Activated naive CD4-positive, alpha-beta T cell treated with anti-CD3 and anti-CD28 coated beads, Interleukin-2, amount 50 U/mL, for 72 hours (primary cell): ENCODE results near the gene FAM217B. TPM values are rescaled to one million over a fixed set of nuclear protein-coding genes. Genes with fewer than 3 reads are reported as not detected.

ENCODE experiments used
- ATAC-seq, 2 donors: fragments of 150-1000 bp; cut with Tn5 transposase; 2 replicates each; pipeline ENCODE4 v1.10.0; 2021; ENCODE audit warnings: mild to moderate bottlenecking in 2 of 2, moderate library complexity in 2 of 2
- DNase-seq, 2 donors: peaks; one replicate each; pipeline ENCODE4 v3.0.0; 2021 to 2022; ENCODE audit warnings: low spot score in 2 of 2
- H3K27ac Mint-ChIP-seq, 2 donors: one replicate each; pipeline ENCODE4 v1.8.0; 2022; ENCODE audit warnings: mild to moderate bottlenecking in 2 of 2, mixed read lengths in 2 of 2
- H3K36me3 Mint-ChIP-seq, 2 donors: one replicate each; pipeline ENCODE4 v1.8.0; 2022; ENCODE audit warnings: mixed read lengths in 2 of 2
- H3K9me3 Mint-ChIP-seq, 2 donors: one replicate each; pipeline ENCODE4 v1.8.0; 2022; ENCODE audit warnings: mixed read lengths in 2 of 2
- total RNA-seq, 2 donors: library from RNA; stranded (reverse); gene quantifications; one replicate each; pipeline ENCODE4 v1.2.3, GENCODE V29; 2022

FAM217B gene
- 10 to 100 TPM; 14.7 to 22.5 TPM for total RNA-seq

GRCh38 chr20:59940129-59940955 lies at the start of gene FAM217B, which contains the start of gene PPP1R3D:
TSS of gene FAM217B (plus strand) at chr20:59940389. CDS start at chr20:59943944, 3,555 bp downstream.
TSS of gene PPP1R3D (minus strand) at chr20:59940305. CDS start at chr20:59939931, 374 bp downstream.
- ATAC-seq (peak; percentile 95 to 97), DNase-seq (peak; percentile 89 to 95)
- peak within 1 kb of the TSS; percentile 94 to 98 for H3K27ac Mint-ChIP-seq
- H3K9me3 Mint-ChIP-seq, result no peaks in the 10 kb centered on the region
- H3K36me3 Mint-ChIP-seq, result peaks cover 22 to 29% of the 10 kb centered on the region in 2 donors

GRCh38 chr20:59891581-59891980 lies 48.6 kb upstream of the FAM217B start:
- no peaks in the 10 kb centered on the region for H3K9me3 Mint-ChIP-seq
- H3K36me3 Mint-ChIP-seq, result no peaks in the 10 kb centered on the region
- no peak overlapping the region for H3K27ac Mint-ChIP-seq
- DNase-seq (no peak), ATAC-seq (no peak)

GRCh38 chr20:59895908-59896307 lies 44.3 kb upstream of the FAM217B start:
- H3K27ac Mint-ChIP-seq, result no peak overlapping the region
- H3K36me3 Mint-ChIP-seq, result no peaks in the 10 kb centered on the region
- ATAC-seq (no peak), DNase-seq (no peak)
- H3K9me3 Mint-ChIP-seq, result no peaks in the 10 kb centered on the region

GRCh38 chr20:59902470-59902869 lies 37.7 kb upstream of the FAM217B start:
- ATAC-seq (no peak), DNase-seq (no peak)
- no peaks in the 10 kb centered on the region for H3K9me3 Mint-ChIP-seq
- no peak overlapping the region for H3K27ac Mint-ChIP-seq
- no peaks in the 10 kb centered on the region for H3K36me3 Mint-ChIP-seq

- H3K27ac Mint-ChIP-seq, result peak overlapping the region in 1 of 2 donors; percentile 2
- no peaks in the 10 kb centered on the region for H3K36me3 Mint-ChIP-seq
- no peaks in the 10 kb centered on the region for H3K9me3 Mint-ChIP-seq
- no peak for DNase-seq
- no peak for ATAC-seq
These were observed 36.6 kb upstream of the FAM217B start for GRCh38 chr20:59903621-59904020.

- ATAC-seq (no peak), DNase-seq (no peak)
- Mint-ChIP-seq H3K27ac (no peak overlapping the region), H3K36me3 (no peaks in the 10 kb centered on the region), H3K9me3 (no peaks in the 10 kb centered on the region)
These were observed 31.3 kb upstream of the FAM217B start for GRCh38 chr20:59908855-59909254.

GRCh38 chr20:59911041-59911440 lies 29.1 kb upstream of the FAM217B start:
- H3K36me3 Mint-ChIP-seq, result no peaks in the 10 kb centered on the region
- no peak overlapping the region for H3K27ac Mint-ChIP-seq
- no peaks in the 10 kb centered on the region for H3K9me3 Mint-ChIP-seq
- ATAC-seq, result no peak
- no peak for DNase-seq

- DNase-seq, result no peak
- no peak overlapping the region for H3K27ac Mint-ChIP-seq
- H3K9me3 Mint-ChIP-seq, result no peaks in the 10 kb centered on the region
- ATAC-seq, result peak in 1 of 2 donors; percentile 37
- H3K36me3 Mint-ChIP-seq, result no peaks in the 10 kb centered on the region
These were observed 27.6 kb upstream of the FAM217B start for GRCh38 chr20:59912609-59913008.

GRCh38 chr20:59920944-59921343 lies 19.2 kb upstream of the FAM217B start:
- Mint-ChIP-seq H3K9me3 (no peaks in the 10 kb centered on the region), H3K27ac (no peak overlapping the region), H3K36me3 (no peaks in the 10 kb centered on the region)
- ATAC-seq, result no peak
- DNase-seq, result no peak

- no peak overlapping the region for H3K27ac Mint-ChIP-seq
- ATAC-seq, result no peak
- no peaks in the 10 kb centered on the region for H3K36me3 Mint-ChIP-seq
- DNase-seq, result no peak
- H3K9me3 Mint-ChIP-seq, result no peaks in the 10 kb centered on the region
These were observed 16.7 kb upstream of the FAM217B start for GRCh38 chr20:59923514-59923913.

- ATAC-seq (no peak), DNase-seq (no peak)
- Mint-ChIP-seq H3K27ac (no peak overlapping the region), H3K36me3 (no peaks in the 10 kb centered on the region), H3K9me3 (no peaks in the 10 kb centered on the region)
These were observed 14.8 kb upstream of the FAM217B start for GRCh38 chr20:59925359-59925758.

GRCh38 chr20:59925899-59926298 lies 14.3 kb upstream of the FAM217B start:
- Mint-ChIP-seq H3K27ac (no peak overlapping the region), H3K36me3 (no peaks in the 10 kb centered on the region), H3K9me3 (no peaks in the 10 kb centered on the region)
- DNase-seq (no peak), ATAC-seq (no peak)

- peak in 1 of 2 donors; percentile 64 for ATAC-seq
- no peak overlapping the region for H3K27ac Mint-ChIP-seq
These were observed 8.5 kb upstream of the FAM217B start for GRCh38 chr20:59931511-59932312.

GRCh38 chr20:59932616-59933295 lies 7.4 kb upstream of the FAM217B start:
- no peaks in the 10 kb centered on the region for H3K36me3 Mint-ChIP-seq
- H3K9me3 Mint-ChIP-seq, result no peaks in the 10 kb centered on the region
- no peak overlapping the region for H3K27ac Mint-ChIP-seq
- DNase-seq (no peak), ATAC-seq (no peak)

More at GRCh38 chr20:59931511-59932312, 8.5 kb upstream of the FAM217B start:
- no peaks in the 10 kb centered on the region for H3K9me3 Mint-ChIP-seq
- no peak for DNase-seq
- H3K36me3 Mint-ChIP-seq, result no peaks in the 10 kb centered on the region

- no peak within 1 kb of the TSS for H3K27ac Mint-ChIP-seq
- H3K9me3 Mint-ChIP-seq, result no peaks in the 10 kb centered on the region
- ATAC-seq, result peak; percentile 65 to 66
- peak in 1 of 2 donors; percentile 58 for DNase-seq
- H3K36me3 Mint-ChIP-seq, result peaks cover 3 to 5% of the 10 kb centered on the region in 2 donors
These were observed 6.8 kb upstream of the FAM217B start, which contains the start of gene SYCP2 for GRCh38 chr20:59933296-59933848. TSS of gene SYCP2 (minus strand) at chr20:59933637. CDS start at chr20:59922413, 11,224 bp downstream.

- H3K9me3 Mint-ChIP-seq, result no peaks in the 10 kb centered on the region
- peaks cover 9 to 11% of the 10 kb centered on the region in 2 donors for H3K36me3 Mint-ChIP-seq
- ATAC-seq (peak; percentile 87 to 95), DNase-seq (peak; percentile 81 to 86)
- H3K27ac Mint-ChIP-seq, result no peak overlapping the region
These were observed 6.2 kb upstream of the FAM217B start for GRCh38 chr20:59933849-59934585.
